Kidney epithelial cell (primary cell): ENCODE measurements around the gene ASCC3. TPM values are rescaled to one million over a fixed set of nuclear protein-coding genes. Genes with fewer than 3 reads are reported as not detected.

ENCODE experiments used
- DNase-seq: peaks from one replicate; pipeline ENCODE4 v3.0.0-alpha.2; 2010; ENCODE audit warnings: low read depth
- H3K27me3 ChIP-seq: 2 replicates; pipeline ENCODE4 v1.6.0; 2011; ENCODE audit warnings: low read length; ENCODE audit not compliant: control insufficient read depth, insufficient read depth
- H3K36me3 ChIP-seq: 2 replicates; pipeline ENCODE4 v1.5.1; 2011; ENCODE audit warnings: low read length; ENCODE audit not compliant: control insufficient read depth, insufficient read depth
- H3K4me3 ChIP-seq: 2 replicates; pipeline ENCODE4 v1.5.1; 2011; ENCODE audit warnings: low read depth, mild to moderate bottlenecking, control low read depth, low read length
- CTCF ChIP-seq: IDR thresholded peaks from 2 replicates; pipeline ENCODE4 v1.5.1; 2011; ENCODE audit warnings: mild to moderate bottlenecking, moderate library complexity, low read length, control low read depth, inconsistent platforms; ENCODE audit not compliant: insufficient read depth, poor library complexity, severe bottlenecking
- total RNA-seq: library from RNA; depleted of rRNA; stranded (reverse); fragments of >200 nt; gene quantifications from 2 replicates; pipeline ENCODE4 v1.2.3, GENCODE V29; 2015

The ASCC3 gene
- total RNA-seq, 1 donor from 2014 or later: 41.9 TPM

- no peaks in the 10 kb centered on the region for H3K36me3 ChIP-seq
- no peak overlapping the region for H3K4me3 ChIP-seq
- no peak for DNase-seq
- H3K27me3 ChIP-seq: no peaks in the 10 kb centered on the region
- no peak for TF ChIP-seq CTCF
Observed at GRCh38 chr6:100627911-100628758, 253.0 kb downstream of the ASCC3 start.

GRCh38 chr6:100626721-100627120 is 254.4 kb downstream of the ASCC3 start:
- TF ChIP-seq CTCF: no peak
- H3K36me3 ChIP-seq: no peaks in the 10 kb centered on the region

GRCh38 chr6:100622907-100623692 is 258.0 kb downstream of the ASCC3 start:
- Histone ChIP-seq H3K4me3 (no peak overlapping the region), H3K27me3 (no peaks in the 10 kb centered on the region), H3K36me3 (no peaks in the 10 kb centered on the region)
- no peak for DNase-seq
- TF ChIP-seq CTCF: no peak

More at GRCh38 chr6:100626721-100627120, 254.4 kb downstream of the ASCC3 start:
- Histone ChIP-seq H3K27me3 (no peaks in the 10 kb centered on the region), H3K4me3 (no peak overlapping the region)
- no peak for DNase-seq

GRCh38 chr6:100620085-100620840 is 260.9 kb downstream of the ASCC3 start:
- Histone ChIP-seq H3K36me3 (no peaks in the 10 kb centered on the region), H3K27me3 (no peaks in the 10 kb centered on the region), H3K4me3 (no peak overlapping the region)
- peak; percentile 45 for DNase-seq
- no peak for TF ChIP-seq CTCF

- no peak for DNase-seq
- Histone ChIP-seq H3K27me3 (no peaks in the 10 kb centered on the region), H3K36me3 (no peaks in the 10 kb centered on the region), H3K4me3 (no peak overlapping the region)
- TF ChIP-seq CTCF: no peak
Observed at GRCh38 chr6:100618351-100618671, 262.8 kb downstream of the ASCC3 start.
